Measurements from ENCODE around the gene COL20A1.
"Not testable (repeated sequence)": the region's sequence is repeated elsewhere in the genome, so short reads cannot be mapped to it uniquely, and the experiment has no call there.

COL20A1 gene

DNA sequence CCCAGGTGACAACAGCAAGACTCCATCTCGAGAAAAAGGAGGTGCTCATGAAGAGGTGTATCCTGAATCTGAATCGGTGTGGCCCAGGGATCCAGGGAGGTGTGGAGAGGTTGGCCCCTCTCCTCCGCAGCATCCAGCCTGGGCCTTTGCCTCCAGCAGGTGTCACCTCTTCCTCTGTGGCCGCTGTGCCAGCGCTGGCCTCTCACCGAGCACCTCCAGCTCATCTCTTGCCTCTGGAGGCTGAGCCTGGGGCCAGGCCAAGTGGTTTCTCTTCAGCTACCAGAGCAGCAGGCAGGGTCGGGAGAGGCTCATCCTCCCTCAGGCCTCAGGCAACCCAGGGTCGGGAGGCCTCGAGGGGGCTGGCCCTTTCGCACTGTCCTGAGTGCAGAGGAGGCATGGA lies 1.2 kb upstream of the COL20A1 start:
- DNase-seq (ENCODE audit: low read depth): no peak

DNA sequence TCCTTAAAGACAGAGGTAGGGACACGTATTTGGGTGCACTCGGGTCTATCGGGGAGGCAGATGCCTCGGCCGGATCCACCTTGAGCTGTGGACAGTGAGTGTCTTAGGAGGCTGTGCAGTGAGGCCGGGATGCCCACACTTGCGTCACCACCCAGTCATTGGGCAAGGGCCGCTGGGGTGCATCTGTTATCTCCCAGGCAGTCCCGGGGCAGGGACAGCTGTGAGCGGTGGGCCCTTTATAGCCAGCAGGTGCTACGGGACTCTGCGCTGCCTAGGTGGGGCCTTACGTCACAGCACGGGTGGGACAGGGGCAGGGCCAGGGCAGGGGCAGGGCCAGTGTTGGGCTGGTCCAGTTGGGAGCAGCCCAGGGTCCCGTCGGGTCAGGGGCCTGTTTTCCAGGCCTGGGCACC lies 689 bp upstream of the COL20A1 start:
- no peak for DNase-seq (ENCODE audit: low read depth)

DNA sequence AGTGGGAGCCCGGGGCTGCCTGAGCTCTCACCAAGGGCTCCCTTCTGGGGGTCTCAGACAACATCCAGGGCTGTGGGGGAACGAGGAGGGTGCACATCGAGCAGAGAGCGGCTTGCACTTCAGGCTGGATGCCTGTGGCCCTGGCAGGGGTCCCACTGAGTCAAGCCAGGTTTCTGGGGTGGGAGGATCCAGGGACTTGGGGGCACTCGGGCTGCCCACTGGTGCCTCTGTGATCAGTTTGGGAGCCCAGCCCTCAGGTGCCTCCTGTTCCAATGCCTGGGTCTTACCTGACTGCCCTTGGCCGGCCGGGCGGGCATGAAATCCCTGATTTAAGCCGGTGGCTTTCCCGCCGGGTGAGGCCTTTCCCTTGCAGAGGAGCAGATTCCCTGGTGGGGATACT lies 470 bp downstream of the COL20A1 start:
- DNase-seq (ENCODE audit: low read depth): no peak

DNA sequence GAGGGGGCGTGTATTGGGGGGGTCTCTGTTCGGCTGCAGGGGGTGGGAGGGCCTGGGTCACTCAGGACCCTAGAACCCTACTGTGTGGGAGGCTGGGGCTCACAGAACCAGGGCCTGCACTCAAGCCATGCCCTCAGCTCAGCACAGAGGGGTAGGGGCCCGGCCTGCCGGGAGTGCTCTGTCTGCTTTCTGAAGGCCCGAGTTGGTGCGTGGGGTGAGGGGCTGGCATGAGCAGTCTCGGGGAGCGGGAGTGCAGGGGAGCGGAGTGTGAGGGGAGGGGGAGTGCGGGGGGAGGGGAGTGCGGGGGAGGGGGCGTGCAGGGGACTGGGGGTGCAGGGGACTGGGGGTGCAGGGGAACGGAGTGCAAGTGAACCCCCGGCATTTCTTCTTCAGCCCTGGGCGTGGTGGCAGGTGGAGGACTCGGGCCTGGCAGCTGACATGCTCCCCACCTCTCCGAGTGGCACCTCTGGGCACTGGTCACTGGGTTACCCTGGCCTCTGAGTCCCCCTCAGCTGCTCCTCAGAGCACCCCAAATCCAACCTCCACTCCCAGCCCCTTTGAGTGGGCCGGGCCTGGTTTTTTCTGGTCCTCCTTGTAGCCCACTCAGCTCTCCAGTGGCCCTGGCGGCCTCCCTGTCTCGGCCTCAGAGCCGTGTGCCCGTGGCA lies 1.0 kb downstream of the COL20A1 start:
- DNase-seq (ENCODE audit: low read depth): no peak

DNA sequence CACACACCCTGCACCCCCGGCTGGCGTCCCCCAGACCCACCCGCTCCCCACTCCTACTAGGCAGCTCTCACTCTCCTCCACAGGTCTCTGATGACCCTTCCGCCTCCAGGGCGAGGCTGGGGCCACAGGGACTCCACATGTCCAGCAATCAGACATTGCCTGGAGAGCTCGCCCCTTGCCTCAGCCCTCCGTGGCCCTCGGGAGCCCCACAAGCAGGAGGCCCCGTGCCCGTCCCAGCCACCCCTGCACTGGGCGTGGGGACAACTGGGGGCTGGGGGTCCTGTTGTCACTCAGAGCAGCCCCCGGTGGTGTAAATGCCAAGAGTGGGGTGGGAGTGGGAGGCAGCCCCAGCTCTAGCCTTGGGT lies 1.5 kb downstream of the COL20A1 start:
- no peak for DNase-seq (ENCODE audit: low read depth)

DNA sequence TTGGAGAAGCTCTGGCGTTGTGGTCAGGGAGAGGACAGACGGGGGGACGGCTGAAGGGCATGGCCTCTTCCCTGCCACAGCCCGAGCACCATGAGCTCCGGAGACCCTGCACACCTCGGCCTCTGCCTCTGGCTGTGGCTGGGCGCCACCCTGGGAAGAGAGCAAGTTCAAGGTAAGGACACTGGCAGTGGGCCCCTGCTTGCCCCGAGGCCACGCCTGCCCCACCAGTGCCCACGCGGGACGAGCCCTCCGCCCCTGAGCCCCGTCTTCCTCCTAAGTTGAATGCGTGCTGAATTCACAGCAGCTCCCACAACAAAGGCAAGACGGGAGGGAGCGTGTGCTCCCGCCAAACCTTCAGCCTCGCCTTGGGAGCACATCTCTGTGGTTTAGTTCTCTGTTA lies 2.0 kb downstream of the COL20A1 start:
- no peak for DNase-seq (ENCODE audit: low read depth)

DNA sequence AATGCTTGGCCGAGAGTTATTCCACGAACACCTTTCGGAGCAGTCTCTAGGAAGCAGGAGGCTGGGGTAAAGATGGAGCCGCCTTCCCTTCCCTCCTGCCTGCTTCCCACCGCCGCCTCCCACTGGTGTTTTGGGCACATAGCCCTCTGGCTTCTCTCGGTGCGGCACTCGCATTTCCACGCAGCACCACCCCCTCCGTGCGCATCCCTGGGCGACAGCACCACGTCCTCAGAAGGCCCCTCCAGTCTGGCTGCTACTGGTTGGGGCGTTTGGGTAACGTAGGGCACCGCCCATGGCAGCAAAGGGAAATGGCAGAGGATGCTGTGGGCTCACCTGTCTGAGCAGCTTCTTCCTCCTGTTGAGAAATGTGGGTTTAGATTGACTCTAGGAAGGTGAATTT lies 2.4 kb downstream of the COL20A1 start:
- DNase-seq (ENCODE audit: low read depth): no peak

DNA sequence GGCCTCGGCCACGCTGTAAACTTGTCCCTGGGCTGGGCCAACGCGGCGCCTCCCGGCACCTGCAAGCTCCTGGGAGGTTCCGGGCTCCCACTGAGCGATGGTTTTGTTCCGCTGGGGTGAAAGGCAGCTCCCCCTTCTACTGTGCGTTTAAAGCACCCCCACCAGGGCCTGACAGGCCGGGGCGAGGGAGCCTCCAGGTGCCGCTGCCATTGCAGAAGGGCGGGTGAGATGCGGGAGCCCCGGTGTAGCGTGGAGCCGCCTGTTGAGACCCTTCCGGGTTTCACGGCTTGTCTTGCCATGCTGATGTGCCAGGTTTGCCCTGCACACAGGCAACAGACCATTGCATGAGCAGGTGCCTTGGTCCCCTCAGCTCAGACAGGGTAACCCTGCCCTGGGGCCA lies 2.9 kb downstream of the COL20A1 start:
- DNase-seq (ENCODE audit: low read depth): no peak

DNA sequence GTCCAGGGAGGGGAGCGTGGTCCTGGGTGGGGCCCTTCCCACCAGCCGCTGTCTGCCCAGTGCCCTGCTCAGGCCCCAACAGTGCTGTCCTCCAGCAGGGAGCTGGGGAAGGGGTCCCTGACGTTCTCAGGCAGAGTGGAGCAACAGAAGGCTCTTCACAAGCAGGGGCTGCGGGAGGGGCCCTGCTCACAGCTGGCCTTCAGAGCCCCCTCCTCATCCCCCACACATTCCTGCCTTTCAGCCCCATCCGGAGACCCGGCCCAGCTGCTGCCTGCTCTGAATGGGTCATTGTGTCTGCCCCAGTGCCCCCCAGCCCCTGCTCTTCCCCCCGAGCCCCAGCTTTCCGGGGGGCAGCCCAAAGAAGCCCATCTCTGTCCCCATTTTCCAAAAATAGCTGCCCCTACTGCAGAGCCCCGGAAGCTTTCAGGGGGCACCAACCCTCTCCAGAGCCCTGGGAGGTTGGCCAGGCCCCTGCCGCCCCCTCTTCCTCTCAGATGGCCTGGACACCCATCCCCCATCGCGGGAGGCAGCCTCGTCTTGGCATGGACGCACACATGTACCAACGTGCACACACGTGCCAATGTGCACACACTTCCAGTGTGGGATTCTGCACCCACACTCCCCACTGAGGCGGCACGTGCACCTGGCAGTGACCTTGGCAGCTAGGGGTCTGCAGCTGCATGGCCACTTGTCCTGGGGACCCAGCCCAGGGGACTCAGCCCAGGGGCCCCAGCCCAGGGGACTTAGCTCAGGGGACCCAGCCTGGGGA lies 3.7 kb downstream of the COL20A1 start:
- DNase-seq (ENCODE audit: low read depth): no peak

DNA sequence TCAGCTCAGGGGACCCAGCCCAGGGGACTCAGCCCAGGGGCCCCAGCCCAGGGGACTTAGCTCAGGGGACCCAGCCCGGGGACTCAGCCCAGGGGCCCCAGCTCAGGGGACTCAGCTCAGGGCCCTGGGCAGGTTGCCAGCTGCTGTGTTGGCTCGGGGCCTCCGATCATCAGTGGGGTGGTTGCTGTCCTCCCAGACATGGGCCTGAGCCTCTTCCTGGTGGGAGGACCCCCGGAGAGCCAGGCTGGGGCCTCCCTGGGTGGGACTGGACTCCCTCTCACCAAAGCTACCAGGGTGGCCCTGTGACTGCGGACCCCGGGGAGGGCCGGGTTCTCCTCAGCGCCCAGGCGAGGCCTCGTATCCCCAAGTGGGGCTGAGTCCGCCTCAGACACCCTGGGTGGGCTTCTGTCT lies 4.4 kb downstream of the COL20A1 start:
- DNase-seq (ENCODE audit: low read depth): no peak

DNA sequence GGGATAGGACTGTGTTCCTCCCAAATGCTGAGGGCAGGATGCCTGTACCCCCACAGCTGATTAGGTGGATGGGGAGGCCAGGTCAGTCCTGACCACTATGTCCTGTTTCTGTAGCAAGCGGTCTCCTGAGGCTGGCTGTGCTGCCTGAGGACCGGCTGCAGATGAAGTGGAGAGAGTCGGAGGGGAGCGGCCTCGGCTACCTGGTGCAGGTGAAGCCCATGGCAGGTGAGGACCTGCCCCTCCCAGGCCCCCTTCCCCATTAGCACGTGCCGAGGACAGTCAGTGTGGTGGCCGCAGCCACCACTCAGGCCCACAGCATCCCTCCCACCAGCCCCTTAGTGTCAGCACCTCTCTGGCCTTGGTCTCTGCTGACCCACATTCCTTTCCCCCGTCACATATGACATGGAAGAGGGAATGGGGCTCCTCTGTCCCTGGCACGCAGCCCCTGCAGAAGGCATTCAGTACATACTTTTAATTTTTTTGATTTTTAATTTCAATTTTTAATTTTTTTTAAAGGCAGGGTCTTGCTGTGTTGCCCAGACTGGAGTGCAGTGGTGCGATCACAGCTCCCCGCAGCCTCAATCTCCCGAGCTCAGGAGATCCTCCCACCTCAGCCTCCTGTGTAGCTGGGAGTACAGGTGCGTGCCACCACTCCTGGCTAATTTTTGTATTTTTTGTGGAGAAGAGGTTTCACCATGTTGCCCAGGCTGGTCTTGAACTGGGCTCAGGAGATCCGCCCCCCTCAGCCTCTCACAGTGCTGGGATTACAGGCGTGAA lies 5.0 kb downstream of the COL20A1 start:
- no peak for DNase-seq (ENCODE audit: low read depth)

DNA sequence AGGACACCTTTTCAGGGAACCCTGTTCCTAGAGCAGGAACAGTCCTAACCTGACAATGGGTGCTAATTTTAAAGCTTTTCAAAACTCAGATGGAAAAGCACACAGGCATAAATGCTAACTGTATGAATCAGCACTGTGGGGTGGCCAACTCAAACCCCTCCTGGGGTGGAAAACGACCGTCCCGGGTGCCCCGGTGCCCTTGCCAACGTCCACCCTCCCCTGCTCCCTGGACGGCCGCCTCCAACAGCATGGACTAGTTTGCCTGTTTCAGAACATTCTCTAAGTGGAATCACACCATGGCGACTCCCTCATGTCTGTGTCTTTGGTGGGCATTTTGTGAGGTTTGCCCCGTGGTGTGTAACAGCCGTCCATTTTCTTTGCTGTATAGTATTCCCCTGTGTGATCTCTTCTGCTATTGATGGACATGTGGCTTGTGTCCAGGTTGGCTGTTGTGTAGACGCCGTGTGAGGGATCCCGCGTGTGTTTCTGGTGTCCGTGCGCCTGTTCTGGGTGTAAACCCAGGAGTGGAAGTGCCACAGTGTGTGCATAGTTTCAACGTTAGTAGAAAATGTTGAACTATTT lies 5.8 kb downstream of the COL20A1 start:
- no peak for DNase-seq (ENCODE audit: low read depth)

DNA sequence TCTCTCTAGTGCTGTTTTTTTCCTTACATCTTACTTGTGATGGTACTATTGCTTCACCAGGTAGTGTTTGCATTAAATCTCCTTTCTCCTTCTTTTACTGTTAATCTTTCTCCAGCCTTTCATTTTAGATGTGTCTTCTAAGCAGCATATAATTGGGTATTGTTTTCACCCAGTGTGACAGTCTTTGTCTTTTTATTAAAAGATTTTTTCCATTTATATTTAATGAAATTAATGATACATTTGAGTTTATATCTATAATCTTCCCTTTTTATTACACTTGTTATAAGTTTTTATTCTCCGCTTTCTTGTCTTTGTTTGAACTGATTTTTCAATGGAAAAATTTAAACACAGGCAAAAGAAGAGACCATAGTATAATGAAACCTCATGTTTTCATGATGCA lies 8.7 kb downstream of the COL20A1 start:
- DNase-seq (ENCODE audit: low read depth): no peak

DNA sequence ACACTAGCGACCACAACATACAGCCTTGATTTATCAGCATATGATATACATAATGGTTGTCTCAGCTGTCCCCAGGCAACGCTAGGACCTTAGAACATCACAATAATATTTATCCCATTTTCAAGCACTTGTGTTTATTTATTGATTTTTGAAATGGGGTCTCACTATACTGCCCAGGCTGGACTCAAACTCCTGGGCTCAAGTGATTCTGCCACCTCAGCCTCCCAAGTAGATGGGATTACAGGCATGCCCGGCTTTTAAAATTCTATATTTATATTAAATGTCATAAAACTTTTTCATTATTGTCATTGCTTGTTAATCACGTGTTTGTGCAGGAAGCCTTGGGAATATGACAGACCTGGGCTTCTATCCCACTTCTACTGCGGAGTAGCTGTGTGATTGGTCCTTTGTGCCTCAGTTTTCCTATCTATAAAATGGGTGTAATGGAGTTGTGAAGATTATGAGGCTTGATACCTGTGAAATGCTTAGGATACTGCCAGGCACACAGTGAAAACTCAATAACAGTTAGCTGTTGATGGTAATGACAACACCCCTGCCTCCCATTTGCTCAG lies 10.2 kb downstream of the COL20A1 start:
- DNase-seq (ENCODE audit: low read depth): no peak

DNA sequence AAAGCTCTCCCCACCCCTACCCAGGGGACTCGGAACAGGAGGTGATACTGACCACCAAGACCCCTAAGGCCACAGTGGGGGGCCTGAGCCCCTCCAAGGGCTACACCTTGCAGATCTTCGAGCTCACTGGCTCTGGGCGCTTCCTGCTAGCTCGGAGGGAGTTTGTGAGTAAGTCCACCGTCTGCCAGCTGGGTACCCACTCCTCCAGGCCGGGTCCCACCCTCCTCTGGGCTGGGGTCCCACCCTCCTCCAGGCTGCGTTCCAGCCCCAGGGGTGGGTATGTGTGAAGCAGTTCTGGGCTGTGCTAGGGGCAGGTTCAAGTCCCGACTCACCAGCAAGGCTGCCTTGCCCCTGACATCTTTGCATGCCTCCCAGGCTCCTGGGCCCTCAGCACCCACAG lies 12.4 kb downstream of the COL20A1 start:
- no peak for DNase-seq (ENCODE audit: low read depth)

DNA sequence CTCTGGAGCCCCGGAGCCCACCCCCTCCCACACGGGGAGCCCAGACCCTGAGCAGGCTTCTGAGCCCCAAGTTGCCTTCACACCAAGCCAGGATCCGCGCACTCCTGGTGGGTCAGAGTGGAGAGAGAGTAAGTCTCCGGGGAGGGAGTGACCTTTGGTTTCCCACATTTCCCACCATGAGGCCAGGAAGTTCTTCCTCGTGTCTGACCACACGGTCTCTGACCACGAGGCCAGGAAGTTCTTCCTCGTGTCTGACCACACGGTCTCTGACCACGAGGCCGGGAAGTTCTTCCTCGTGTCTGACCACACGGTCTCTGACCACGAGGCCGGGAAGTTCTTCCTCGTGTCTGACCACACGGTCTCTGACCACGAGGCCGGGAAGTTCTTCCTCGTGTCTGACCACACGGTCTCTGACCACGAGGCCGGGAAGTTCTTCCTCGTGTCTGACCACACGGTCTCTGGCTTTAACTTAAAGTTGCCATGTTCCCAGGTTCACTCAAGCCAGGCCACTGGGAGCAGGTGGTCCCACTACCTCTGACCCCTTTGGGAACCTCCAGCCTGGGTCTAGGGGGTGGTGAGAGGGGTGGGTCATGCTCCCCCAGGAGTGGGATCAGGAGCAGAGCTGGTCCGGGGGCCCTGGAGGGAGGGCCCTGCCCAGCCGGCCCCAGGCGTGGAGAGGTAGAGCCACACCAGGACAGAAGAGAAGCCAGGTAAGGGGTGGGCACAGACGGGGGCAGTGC lies 13.1 kb downstream of the COL20A1 start:
- not testable (repeated sequence) for DNase-seq (ENCODE audit: low read depth)

DNA sequence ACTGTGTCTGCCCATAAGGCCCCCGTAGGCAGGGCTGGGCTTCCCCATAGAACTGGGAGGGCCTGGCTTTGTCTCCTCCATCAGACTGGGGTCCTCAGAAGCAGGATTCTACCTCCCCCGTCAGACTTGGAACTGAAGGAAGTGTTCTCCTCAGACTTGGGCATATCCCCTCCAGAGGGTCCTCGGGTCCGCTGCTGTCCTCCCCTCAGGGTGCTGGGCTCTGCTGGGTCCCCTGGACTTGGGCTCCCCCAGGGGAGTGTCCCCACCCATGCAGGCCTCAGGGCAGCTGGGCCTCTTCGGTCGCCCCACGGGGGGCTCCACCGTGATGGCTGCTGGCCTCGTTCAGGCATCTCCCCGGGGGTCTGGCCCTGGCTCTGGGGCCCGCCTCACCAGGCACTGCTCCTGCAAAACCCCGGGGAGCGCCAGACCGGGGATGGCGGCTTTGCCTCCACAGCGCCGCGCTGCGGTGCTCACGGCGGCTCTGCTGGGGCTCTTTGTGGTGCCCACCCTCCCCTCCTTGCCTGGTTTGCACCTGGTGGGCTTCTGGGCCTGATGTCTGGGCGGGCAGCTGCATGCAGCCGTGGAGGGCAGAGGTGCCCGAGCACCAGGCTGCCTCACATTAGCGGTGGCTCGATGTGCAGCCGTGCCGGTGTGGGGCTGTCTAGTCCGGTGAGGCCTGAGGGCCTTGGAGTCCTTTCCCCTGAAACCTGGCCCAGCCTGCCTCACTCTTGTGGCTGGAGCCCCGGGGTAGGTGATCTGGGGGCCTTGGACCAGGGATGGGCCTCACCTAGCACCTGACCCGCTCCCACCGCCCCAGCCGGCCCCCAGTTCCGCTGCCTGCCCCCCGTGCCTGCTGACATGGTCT lies 13.9 kb downstream of the COL20A1 start:
- no peak for DNase-seq (ENCODE audit: low read depth)

DNA sequence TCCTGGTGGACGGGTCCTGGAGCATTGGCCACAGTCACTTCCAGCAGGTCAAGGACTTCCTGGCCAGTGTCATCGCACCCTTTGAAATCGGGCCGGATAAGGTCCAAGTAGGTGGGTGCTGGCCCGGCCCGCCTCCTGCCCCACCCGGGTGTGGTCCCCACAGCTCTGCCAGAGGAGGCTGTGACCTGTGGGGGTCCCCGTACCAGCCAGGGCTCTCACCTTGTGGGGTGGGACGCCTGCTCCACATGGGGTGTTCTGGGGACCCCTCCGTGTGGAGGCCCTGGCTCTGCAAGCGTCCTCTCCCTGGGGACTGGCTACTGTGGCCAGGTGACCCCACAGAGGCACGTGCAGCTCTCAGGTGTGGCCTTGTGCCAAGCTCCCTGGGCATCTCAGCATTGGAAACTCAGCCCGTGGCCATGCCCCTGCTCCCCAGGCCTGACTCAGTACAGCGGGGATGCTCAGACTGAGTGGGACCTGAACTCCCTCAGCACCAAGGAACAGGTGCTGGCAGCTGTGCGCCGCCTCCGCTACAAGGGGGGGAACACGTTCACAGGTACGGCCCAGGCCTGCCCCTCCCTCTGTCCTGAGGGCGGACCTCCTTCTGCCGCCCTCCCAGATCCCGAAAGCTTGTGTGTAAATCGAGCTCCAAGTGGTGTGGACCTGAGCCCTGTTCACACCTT lies 14.7 kb downstream of the COL20A1 start:
- DNase-seq (ENCODE audit: low read depth): no peak

DNA sequence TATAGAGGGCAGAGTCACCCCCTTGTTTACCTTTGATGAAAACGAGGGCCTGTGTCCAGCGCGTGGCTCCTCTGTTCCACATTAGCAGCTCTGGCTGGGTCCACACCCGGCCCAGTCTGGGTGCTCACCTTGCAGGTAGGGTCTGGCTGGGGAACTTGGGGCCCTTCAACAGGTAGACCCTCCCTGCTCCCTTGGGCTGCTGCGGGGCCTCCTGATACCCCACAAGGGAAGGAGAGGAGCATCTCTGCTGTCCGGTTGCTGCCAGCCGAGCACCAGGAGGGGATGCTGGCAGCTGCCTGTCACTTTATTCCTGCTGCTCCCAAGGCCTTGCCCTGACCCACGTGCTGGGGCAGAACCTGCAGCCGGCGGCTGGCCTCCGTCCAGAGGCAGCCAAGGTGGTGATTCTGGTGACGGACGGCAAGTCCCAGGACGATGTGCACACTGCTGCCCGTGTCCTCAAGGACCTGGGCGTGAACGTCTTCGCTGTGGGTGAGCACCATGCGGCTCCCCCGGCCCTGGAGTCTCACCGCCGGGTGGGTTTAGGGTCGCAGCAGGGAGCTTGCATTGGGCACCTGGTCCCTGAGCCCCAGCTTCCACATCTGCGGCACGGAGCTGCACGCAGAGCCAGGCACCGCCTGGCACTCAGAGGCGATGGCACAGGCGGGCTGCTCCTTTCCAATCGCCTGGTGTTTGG lies 15.4 kb downstream of the COL20A1 start:
- no peak for DNase-seq (ENCODE audit: low read depth)
